ENCODE measurements around the gene SMG9. TPM values are rescaled to one million over a fixed set of nuclear protein-coding genes. Genes with fewer than 3 reads are reported as not detected.
"Not testable (repeated sequence)": the region's sequence is repeated elsewhere in the genome, so short reads cannot be mapped to it uniquely, and the experiment has no call there.

SMG9 gene
- total RNA-seq, 1 experiment from 2014 or later = 17.3 TPM

- DNase-seq (ENCODE audit: low read depth) = peak; percentile 67
Observed at GRCh38 chr19:43780706-43781525, 26.2 kb upstream of the SMG9 start, which contains the start of gene KCNN4. Gene KCNN4 (minus strand): TSS chr19:43780973. CDS start chr19:43780861, 112 bp downstream.

- no peak for DNase-seq (ENCODE audit: low read depth)
Observed at GRCh38 chr19:43779820-43780219, 25.1 kb upstream of the SMG9 start.

- no peak for DNase-seq (ENCODE audit: low read depth)
Observed at GRCh38 chr19:43779147-43779819, 24.5 kb upstream of the SMG9 start.

DNA sequence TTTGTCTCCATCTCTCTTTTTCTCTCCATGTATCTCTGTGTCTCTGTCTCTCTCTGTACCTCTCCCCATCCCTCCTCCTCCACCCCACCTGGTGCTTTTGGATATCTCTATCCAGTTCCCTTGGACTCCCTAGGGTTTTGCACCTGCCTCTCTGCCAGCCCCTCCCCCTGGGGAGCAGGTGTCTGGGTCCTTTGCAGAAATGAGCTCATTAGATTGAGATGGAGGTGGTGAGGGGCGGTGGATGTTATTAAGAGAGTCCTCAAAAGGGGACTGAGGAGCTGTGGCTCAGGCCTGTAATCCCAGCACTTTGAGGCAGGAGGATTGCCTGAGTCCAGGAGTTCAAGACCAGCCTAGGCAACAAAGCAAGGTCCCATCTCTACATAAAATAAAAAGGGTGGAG, 23.9 kb upstream of the SMG9 start:
- no peak for DNase-seq (ENCODE audit: low read depth)

DNA sequence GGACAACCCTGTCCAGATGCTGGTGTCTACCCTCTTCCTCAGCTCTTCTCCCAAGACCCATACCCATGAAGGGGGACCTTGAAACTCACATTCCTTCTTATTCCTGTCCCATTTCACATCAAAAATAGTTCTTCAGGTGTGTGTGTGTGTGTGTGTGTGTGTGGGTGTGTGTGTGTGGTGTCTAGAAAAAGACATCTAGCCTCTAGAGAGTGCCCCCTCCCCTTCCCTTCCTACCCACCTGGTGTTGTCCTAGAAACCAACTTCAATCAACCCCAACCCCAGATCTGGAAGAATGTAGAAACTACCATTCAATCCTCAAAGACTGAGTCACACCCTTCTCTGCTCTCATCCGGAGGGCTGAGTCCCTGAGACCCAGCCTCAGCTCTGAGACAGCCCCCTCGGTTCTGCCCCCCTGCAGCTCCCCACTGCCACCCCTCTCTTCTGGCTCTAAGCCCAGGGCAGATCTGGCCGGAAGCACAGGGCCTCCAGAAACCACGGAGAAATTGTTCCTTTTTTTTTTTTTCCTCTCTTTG, 22.5 kb upstream of the SMG9 start:
- DNase-seq (ENCODE audit: low read depth) = no peak

DNA sequence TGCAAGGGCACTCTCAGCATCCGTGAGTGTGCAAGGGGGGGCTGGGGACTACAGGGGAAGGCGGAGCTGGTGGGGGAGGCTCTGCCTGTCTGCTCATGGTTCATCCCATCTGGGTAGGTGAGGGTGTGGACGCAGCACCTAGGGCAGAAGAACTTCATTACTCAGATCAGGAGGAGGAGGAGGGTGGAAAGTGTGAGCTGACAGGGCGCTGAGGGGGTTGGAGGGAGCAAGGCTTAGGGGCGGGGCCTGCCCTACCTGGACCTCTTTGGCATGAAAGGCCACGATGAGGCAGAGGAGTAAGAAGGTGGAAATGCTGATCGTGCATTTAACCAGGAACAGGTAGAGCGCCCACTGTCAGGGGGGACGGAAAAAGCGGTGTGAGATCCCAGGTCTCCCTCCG, 21.5 kb upstream of the SMG9 start:
- DNase-seq (ENCODE audit: low read depth) = no peak

- no peak for DNase-seq (ENCODE audit: low read depth)
Observed at GRCh38 chr19:43775299-43775890, 20.6 kb upstream of the SMG9 start.

DNA sequence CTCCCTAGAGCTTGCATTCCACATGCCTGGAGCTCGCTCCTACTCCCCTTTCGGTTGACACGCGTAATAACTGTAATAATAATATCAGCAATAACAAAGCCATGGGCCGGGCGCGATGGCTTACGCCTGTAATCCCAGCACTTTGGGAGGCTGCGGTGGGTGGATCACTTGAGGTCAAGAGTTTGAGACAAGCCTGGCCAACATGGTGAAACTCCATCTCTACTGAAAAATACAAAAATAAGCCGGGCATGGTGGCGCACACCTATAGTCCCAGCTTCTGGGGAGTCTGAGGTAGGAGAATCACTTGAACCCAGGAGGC, 20.1 kb upstream of the SMG9 start:
- not testable (repeated sequence) for DNase-seq (ENCODE audit: low read depth)

DNA sequence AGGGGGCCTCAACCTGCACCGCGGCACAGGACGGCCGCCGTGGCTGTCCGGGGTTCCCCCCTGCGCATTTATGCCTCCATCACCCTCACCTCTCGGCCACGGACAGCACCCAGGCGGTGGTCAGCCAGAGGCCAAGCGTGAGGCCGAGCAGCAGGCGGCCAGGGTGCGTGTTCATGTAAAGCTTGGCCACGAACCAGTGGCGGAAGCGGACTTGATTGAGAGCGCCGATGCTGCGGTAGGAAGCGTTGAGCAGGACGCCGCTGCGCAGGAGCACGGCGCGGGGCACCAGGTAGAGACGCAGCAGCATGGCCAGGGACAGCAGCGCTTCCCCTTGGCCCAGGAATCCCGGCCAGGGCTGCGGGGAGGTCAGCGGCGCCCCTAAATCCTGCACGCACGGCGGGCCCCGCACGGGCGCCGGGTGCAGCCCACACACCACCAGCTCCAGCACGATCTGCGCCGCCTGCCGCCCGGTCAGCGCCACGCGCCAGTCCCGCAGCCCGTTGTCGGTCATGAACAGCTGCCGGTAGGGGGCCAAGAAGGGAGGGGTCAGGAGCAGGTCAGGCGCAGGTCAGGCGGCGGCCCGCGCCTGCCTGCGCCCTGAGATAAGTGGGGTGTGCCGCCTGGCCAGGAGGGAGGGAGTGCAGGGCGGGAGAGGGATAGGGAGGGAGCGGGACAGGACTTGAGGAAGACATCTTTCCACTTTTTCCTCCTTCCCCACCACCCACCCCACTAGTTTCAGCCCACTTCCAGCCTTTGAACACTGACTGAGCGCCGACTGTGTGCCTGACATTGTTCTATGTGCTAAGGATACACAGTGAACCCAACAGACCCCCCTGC, 19.6 kb upstream of the SMG9 start:
- DNase-seq (ENCODE audit: low read depth) = peak; percentile 47

GRCh38 chr19:43773725-43774102, 19.0 kb upstream of the SMG9 start:
- DNase-seq (ENCODE audit: low read depth) = no peak

DNA sequence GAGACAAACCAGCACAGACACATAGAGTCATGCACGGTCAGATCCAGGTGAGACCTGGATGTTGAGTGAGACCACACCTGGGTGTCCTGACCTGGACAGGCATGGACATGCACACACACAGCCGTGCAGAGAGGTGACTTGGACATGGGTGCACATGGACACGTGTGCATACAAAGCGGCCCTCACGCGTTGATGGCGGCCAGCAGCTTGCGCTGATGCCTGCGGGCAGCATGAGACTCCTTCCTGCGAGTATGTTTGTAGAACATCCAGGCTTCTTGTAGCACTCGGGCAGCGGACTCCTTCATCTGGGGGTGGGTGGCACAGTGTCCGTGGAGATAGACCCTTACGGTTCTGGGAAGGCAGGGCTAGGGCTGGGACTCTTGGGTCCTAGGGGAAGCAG, 14.5 kb upstream of the SMG9 start:
- no peak for DNase-seq (ENCODE audit: low read depth)

DNA sequence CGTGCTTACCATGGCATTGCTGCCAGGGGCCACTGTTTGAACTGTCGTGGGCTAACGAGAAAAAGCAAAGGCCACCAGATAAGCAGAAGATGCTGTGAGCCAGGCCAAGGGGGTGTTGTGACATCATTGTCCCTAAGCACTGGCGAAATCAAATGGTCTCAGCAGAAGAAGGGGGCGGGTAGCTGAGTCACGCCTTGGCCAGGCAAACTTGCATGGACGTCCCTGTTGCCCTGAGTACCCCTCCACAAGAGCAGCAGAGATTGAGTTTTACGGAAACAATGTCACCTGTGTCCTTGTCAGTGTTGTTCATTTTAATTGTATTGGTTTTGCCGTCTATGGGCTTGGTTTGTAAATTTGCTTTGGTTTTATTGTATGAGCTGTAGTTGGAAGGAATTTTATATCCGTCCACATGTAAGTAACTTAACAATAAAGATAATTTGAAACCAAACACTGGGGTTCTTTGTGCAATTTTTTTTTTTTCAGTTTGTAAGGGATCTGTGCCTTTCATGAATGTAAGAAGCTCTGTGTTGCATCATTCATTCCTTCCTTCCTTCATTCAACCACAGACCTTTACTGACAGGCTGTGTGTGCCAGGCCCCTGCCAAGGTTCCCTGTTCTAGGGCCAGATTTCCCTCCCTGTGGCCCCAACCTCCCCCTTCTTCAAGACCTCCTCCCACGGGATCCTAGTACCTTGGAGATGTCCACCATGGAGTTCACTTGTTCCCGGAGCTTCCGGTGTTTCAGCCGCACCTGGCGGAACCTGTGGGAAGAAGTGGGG, 13.7 kb upstream of the SMG9 start:
- no peak for DNase-seq (ENCODE audit: low read depth)

- no peak for DNase-seq (ENCODE audit: low read depth)
Observed at GRCh38 chr19:43767818-43768217, 13.1 kb upstream of the SMG9 start.

GRCh38 chr19:43767316-43767715, 12.6 kb upstream of the SMG9 start:
- DNase-seq (ENCODE audit: low read depth) = no peak

GRCh38 chr19:43766755-43767043, 11.9 kb upstream of the SMG9 start:
- DNase-seq (ENCODE audit: low read depth) = no peak

DNA sequence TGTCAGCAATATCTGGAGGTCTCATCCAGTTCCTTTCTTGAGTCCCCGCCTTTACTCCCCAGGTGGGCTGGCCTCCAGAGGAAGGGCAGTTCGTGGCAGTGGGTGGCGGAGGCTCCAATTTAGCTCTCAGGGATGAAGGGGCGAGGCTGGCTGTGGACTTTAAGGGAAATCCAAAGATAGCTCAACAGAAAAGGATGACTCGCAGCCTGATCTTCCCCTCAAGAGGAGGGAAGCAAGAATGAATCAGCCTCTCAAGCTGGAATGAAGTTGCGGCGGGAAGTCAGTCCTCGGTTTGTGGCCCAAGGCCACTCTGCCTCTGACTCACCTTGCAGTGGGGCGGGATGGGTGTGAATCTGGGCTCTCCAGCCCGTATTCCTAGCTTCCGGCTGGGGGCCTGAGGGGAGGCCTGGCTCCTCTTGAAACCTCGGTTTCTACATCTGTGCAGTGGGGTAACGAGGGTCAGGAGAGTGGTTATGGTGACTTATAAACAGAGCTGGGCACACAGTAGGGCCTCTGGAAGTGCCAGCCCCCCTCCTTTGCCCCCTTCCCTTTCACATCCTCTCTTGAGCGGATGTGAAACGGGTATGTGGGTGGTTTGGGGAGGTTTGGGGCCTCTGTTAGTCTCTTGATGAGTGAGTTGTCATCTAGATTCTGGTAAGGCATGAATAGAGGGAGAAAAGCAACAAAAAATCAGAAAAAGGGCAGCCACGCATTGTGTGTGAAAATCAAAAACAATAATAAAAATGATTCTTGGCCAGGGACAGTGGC, 10.5 kb upstream of the SMG9 start:
- peak; percentile 96 for DNase-seq (ENCODE audit: low read depth)

- DNase-seq (ENCODE audit: low read depth) = not testable (repeated sequence)
Observed at GRCh38 chr19:43764684-43765083, 9.9 kb upstream of the SMG9 start.

DNA sequence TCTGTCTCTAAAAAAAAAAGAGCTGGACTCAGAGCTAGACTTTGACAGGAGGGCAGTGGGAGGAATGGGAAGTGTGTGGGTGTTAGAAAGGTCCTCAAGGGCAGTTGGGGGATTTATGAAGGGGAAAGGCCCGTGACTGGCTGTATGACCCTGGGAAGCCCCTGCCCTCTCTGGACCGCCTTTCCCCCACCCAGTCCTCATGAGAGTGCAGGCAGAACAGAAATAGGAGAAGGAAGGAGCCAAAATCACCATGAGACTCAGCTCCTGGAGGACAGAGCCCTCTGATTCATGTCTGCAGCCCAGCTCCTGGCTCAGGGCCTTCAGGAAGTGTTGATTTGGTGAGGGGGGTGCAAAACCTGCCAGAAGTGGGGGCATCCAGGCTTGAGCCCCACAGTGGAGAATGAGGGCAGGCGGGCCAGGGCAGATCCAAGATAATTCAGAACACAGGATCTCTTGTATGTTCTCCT, 8.7 kb upstream of the SMG9 start:
- no peak for DNase-seq (ENCODE audit: low read depth)

DNA sequence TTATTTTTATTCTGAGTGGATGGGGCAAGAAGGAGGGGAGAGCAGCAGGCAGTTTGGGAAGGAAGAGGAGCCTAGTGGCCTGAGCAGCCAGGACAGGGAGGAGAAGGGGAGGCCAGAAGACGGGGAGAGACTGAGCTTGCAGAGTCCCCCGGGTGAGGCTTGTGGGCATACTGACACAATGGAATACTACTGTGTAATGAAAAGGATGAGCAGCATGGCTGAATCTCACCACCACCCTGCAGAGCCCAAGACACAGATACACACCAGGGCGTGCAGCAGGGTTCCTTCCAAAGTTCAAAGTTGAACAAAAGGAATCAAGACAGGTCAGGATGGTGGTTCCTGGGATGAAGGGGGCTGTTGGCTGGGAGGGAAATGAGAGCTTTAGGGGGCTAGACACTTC, 8.1 kb upstream of the SMG9 start:
- no peak for DNase-seq (ENCODE audit: low read depth)

GRCh38 chr19:43760941-43761340, 6.2 kb upstream of the SMG9 start:
- DNase-seq (ENCODE audit: low read depth) = no peak
